ENCODE data around the gene BPIFB3.

Gene BPIFB3, protein sequence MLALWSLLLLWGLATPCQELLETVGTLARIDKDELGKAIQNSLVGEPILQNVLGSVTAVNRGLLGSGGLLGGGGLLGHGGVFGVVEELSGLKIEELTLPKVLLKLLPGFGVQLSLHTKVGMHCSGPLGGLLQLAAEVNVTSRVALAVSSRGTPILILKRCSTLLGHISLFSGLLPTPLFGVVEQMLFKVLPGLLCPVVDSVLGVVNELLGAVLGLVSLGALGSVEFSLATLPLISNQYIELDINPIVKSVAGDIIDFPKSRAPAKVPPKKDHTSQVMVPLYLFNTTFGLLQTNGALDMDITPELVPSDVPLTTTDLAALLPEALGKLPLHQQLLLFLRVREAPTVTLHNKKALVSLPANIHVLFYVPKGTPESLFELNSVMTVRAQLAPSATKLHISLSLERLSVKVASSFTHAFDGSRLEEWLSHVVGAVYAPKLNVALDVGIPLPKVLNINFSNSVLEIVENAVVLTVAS
- 0 reads per million in 2 experiments for total RNA-seq

DNA sequence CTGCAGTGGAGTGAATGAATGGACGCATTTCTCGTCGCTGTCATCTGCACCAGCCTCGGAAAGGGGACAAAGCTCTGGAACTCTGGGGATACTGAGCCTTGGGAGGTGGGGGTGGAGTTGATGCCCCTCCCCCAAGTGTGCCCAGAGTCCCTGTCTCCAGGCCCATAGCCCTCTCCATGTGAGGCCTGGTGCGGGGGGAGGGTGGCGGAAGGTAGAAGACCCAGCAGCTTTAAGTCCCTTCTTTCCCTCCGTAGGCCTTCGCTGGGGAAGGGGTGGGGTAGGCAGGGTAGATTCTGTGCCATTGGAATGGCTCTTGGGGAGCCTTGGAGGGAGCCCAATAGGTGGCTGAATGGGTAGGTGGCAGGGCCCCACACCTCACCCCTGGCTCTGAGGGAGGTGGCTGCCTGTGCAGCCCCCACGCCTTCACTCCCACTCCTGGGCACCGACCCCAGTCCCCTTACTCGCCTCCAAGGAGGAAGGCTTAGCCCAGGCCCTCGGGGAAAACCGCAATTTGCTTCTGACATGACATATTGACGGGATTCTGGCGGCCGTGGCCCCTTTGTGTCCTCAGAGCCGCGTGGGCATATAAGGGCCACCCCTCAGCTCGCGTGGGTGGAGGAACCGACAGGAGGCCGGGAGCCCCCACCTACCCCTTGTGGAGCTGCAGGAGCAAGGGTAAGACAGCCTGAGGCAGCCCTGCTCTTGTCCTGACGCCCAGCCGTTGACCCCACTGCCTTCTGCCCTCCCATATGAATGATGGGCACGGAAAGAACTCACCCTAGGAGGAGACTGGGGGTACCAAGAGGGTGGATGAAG is at the start of gene BPIFB3:
TSS of gene BPIFB3 (plus strand) at position 613 of the 816 bp plus-strand sequence. CDS start 1,533 bp downstream, outside the sequence.
- DNase-seq (ENCODE audit: low read depth) = no peak

DNA sequence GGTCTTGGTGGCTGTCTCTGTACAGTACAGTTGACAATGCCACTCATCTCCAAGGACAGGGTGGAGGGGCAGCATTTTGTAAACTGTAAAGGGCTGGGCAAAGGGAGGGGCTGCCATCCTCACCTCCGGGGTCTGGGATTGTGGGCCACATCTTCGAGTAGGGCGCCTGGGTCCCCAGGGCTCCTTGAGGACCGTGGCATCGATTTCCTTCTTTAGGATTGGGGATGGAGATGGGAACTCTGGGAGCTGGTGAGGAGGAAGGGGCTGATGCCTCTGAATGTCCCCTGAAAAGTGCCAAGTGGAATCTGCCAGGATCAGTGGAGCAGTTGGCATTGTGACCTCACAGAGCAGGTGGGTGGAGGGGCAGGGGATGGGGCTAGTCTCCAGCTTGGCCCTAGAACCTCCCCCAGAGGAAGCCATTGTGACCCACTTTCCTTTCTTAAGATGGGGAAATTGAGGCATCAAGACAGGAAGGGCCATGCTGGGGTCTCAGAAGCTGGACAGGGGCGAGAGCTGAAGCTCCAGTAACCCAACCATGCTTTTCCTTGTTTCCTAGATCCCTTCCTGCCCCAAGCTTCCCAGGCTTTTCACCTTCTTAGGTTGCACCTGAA is 49.5 kb upstream of the BPIFB3 start, which contains the start of gene SUN5:
TSS of gene SUN5 (minus strand) at position 293 of the 611 bp plus-strand sequence. CDS start at position 200, 93 bp downstream.
- no peak for DNase-seq (ENCODE audit: low read depth)

DNA sequence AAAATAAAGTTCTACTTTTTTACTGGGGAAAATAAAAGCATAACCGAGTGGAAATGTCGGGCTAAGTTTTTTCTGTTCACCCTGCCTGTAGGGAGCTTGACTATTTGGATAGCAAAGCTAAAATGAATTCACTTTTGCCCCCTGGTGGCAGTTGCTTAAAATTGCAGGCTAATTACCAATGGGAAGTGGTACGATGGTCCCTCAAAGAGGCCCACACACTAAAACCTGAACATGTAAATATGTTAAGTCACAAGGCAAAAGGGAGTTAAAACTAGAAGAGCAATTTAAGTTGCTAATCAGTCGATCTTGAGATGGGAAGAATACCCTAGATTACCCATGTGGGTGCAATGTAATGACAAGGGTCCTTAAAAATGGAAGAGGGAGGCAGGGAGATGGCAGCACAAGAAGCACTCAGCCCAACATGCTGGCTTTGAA is 48.6 kb upstream of the BPIFB3 start:
- DNase-seq (ENCODE audit: low read depth) = no peak

DNA sequence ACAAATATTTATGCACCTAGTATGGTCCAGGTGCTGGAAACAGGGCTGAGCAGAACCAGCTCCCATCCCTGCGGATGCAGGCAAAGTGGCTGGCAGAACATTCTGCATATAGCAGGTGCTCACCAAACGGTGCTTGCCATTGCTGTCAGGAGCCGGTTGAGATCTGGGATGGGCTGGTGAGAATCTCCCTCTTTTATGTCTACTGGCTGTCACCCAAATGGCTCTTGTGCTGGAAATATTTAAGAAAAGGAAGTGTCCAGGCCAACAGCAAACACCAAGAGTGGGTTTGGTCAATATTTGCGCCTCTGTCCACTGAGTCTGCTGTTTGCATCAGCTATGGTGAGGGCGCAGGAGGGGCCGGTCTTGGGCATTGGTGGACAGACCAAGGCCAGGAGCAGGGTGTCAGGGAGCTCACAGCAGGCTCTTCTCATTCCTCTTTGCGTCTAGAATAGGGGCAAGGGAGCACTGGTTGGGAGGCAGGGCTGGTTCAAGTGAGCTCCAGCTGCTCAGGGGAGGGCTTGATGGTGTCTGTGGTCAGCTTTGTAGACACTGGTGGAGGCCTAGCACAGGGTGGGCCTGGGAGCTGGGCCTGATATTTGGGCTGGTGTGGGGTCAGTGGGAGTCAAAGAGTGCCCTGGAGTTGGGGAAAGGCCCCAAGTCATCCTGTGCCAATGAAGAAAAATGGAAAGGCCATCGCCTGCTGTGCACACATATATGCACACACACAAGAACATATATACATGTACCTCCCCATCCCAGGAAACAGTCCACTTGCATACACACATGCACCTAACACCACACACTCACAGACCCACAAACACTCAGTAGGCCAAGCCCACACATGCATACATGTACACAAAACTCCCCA is 47.6 kb upstream of the BPIFB3 start:
- DNase-seq (ENCODE audit: low read depth) = no peak

DNA sequence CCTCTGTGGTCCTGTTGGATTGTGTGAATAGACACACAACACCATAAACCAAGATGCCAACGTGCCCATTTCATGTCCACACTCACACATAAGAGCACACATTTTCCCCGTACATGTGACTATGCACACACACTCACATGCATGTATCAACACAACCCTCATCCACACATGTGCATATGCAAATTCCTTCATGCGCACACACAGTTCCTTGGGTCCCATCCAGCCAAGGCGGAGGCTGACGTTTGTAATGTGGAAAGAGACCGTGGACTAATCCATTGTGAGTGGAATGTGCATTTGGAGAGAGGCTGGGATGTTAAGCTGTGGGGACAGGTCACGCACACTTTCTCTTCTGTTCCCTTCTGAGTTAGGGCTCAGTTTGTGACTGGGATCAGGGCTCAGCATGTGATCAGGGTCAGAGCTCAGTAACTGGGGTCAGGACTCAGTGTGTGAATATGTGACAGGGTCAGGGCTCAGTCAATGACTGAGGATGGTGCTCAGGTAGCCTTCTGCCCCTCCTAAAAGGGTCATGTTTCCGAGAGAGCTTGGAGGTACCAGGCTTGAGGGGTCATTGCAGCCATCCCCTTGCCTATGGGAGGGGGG is 46.8 kb upstream of the BPIFB3 start:
- DNase-seq (ENCODE audit: low read depth) = no peak

DNA sequence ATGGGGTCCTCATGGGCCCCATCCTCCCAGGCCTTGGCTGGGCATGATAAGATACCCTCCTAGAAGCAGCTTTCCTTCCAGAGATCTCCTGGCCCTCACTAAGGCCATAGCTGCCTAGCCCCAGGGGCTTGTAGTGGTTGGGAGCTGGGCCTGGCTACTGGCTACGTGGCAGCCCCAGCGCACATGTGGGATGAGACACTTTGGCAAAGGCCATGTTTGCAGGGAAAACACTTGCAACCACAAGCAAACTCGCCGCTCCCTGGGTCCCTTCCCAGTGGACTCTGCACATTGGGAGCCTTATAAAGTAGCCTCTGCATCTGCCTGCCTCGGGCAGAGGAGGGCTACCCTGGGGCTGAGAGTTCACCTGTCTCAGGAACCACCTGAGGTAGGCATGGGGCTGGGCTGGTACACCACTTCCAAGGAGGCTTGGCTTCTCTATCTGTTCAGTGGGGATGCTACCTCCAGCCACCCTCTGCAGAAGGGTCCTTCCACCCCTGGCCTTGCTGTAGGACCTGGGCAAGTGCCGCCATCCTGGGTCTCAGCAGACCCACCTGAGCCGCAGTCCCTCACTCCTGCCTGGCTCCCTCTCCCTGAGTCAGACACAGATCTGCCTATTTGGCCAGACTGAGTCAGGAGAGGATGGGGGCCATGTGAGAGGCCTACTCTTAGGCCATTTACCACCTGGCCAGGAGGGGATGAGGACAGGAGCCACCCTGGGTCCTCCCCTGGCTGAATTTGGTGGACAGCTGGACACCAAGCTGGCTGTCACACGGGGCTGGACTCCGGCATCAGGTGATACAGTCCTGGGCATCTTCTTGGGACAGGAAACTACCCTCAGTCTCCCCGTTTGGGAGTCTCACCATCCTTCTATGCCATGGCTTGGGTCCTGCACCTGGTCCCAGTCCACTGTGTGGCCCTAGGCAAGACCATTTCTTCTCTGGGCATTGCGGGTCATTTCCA is 46.0 kb upstream of the BPIFB3 start, which contains the start of gene BPIFB2:
TSS of gene BPIFB2 (plus strand) at position 329 of the 960 bp plus-strand sequence. CDS start 871 bp downstream, outside the sequence.
- DNase-seq (ENCODE audit: low read depth) = no peak

DNA sequence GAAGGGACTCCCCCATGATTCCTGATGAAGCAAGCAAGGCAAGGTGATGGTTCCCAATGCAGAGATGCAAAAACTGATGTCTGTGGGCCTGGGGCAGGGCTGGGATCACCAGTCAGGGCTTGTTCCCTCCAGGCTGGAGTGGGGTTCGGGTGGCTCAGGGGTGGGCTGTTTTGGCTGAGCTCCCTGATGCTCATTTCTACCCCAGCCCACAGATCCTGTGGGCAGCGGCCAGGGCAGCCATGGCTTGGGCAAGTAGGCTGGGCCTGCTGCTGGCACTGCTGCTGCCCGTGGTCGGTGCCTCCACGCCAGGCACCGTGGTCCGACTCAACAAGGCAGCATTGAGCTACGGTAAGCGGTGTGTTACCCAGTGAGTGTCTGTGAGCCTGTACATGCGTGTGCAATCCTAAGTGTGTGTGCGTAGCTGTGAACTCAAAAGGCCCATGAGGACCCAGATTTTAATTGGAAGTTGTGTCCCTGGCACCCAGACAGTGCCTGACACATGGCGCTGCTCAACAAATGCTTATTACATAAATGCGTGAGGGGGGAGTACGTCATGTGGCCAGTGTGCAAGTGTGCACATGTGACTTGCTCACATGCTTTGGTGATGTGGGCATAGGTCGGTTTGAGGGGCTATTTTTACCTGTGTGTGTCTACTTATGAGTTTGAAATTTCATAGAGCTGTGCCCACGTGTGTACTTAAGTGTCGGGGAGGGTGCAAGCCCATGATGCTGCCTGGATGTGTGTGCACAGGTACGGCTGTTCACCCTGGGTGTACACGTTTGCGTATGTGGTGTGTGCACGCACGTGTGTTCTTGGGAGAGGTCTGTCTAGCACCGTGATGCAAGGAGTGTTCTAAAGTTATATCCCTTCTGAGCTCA is 45.1 kb upstream of the BPIFB3 start:
- no peak for DNase-seq (ENCODE audit: low read depth)

DNA sequence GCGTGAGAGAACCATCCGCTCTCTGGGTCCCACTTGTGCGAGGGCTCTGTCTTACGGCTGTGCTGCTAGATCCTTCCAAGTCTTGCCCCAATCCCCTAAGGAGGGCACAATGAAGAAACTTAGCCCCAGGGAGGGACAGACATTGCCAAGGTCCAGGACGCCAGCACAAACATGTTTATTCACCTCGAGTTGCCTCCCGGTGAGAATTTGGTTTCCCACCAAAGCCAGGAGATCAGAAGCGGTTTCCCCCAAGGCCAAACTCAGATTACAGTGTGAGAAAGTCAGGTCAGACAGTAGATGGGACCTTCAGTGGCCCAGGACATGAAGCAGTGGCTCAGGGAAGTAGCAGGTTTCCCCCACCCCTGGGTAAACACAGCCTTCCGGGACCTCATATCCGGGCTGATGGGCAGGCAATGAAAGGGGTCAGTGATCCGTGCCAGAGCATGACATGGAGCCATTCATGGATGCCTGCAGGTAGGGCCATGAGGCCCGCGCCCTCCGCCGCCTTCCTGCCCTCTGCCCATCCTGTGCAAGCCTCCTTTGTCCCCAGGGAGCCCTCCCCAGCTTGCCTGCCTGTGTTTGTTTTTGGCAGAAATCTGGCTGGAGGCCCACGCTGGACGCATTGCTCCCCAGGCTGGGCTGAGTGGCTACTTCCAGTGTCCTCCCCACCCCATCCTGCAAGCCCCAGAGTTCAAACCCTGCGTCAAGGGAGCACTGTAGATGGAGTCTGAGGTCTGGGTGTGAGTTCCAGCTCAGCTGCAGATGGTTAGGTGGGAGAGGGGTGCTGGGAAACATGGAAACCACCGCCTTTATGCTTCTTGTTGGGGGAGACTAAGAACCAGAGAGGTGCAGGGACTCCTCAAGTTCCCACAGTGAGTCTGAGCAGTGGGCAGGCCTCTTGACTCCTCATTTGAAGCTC is 44.2 kb upstream of the BPIFB3 start:
- DNase-seq (ENCODE audit: low read depth) = no peak

DNA sequence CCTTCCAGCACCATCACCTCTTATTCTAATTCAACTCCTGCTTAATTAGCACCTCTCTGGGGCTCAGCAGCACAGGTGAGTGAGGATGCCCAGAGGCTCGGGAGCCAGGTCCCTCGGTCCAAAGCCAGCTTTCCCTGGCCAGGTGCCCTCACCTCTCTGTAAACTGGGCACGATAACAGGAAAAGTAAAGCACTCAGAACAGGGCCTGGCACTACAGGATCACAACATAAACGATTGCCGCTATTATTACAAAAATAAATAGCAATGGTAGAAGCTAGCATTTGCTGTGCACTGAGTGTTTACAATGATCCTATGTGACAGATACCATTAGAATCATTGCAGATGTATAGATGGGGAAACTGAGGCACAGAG is 43.6 kb upstream of the BPIFB3 start:
- no peak for DNase-seq (ENCODE audit: low read depth)

DNA sequence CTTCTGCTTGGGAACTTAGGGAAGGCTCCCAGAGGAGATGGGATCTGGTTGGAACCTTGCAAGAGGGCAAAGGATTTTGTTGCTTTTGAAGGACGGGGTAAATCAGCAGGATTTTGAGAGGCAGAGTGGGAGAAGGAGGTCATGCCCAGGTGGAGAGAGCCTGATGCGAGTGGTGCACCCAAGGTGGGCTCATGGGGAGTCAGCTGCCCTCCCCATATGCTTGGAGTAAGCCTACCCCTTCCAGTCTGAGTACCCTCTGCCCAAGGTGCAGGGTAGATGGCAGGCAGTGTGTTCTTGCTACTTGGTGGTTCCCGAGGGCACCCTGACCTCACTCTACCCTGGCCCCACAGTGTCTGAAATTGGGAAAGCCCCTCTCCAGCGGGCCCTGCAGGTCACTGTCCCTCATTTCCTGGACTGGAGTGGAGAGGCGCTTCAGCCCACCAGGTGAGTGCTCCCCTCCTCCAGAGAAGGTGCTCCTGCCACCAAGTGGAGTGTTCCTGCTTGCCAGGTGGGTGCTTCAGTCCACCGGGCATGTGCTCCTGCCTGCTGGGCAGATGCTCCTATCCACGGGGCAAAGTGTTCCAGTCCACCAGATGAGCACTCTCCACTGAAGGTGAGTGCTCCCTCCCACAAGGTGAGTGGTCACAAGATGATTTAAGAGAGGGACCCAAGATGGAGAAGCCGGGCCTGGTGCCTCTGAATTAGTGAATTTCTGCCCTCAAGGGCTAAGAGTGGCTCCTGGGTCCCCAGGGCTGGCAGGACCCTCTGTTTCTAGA is 42.8 kb upstream of the BPIFB3 start:
- DNase-seq (ENCODE audit: low read depth) = no peak

DNA sequence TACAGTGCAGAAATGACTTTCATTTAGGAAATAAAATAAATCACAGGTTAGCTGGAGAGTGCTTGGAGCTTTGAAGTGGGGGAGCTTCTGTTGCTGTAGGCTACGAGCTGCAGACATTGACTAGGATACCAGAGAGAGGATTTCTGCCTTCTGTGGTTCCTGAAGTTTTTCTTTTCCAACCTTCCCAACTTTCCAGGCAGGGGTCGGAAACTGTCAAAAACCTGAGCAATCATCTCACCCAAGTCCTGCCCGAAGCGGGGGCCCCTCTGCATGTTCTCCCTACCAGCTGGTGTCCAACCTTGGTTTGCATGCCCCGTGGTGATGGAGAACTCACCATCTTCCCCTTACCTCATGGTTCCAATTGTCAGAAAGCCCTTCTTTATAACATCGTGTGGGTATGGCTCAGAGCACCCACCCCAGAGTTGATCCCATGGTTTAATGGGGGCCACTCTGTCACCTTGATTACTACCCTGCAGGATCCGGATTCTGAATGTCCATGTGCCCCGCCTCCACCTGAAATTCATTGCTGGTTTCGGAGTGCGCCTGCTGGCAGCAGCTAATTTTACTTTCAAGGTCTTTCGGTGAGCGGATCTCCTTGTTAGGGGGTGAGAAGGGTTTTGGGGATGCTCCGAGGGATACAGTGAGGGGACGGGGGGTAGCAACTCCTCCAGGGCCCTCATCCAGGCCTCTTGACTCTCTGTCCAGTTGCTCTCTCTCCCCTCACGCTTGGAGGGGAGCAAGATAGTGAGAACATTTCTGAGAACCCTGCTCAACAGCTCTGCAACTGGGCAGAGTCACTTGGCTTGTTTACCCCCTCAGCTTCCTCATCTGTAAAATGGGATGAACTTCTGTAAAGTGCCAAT is 41.1 kb upstream of the BPIFB3 start:
- no peak for DNase-seq (ENCODE audit: low read depth)

DNA sequence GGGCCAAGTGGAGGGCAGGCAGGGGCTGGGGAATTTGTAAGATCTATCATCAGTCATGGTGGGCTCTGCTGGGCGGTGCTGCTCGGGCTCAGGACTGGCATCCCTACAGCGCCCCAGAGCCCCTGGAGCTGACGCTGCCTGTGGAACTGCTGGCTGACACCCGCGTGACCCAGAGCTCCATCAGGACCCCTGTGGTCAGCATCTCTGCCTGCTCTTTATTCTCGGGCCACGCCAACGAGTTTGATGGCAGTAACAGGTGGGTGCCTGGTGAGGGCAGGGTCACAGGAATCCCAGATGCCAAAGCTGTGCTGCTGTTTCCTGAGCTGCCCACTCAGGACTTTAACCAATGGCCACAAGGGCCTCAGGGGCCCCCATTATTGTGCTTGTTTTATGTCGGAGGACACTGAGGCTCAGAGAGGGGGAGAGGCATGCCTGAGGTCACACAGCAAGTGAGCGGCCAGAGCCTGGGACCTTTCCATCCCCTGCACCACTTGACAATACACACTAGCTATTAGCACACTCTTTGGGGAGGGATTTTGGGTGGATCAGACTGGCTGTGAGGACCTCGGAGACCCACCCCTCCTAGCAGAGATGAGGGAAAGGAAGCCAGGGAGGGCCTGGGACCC is 39.9 kb upstream of the BPIFB3 start:
- DNase-seq (ENCODE audit: low read depth) = no peak

DNA sequence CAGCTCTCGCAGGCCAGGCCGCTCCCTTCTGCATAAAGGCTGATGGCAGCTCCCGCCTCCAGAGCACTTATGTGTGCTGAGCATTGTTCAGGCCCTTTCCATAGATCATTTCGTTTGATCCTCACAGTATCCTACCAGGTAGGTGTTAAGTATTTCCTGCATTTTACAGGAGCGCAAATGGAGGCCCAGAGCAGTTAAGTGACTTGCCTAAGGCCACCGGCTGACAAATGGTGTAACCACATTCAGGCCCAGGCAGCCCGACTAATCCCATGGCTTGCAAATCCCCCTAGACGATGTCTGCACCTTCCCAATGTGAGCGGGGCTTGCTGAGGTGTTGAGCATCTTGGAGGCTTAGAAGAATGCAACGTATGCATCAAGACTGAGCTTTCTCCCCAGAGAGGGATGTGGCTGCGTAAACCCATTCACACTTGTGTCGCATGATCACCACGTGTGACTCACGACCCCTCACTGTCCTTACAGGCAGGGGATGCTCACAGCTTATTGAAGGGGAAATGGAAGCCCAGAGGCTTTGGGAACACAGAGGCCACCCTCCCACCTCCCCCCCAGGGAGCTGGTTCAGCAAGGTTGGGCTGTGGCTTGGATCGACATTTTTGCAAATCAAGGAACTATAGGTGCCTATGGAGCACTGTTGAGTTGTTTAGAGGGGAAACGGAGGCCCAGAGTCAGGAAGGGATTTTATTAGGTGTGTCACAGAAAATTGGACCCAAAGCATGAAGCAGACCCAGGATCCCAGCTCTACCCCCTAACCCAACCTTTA is 39.2 kb upstream of the BPIFB3 start:
- no peak for DNase-seq (ENCODE audit: low read depth)

DNA sequence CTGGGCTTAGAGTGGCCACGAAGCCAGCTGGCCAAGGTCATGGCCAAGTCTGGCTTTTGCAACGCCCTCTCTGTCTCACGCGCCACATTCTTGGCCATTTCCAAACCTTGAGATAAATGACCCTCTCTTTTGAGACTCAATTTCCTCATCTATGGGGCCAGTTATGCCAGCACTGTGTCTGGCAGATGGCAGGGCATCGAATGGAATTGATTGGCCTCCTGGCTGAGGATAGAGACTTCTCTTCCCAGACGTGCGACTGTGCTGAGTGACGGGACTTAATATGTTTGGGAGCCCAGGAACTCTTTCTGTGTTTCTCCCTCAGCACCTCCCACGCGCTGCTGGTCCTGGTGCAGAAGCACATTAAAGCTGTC is 38.6 kb upstream of the BPIFB3 start:
- no peak for DNase-seq (ENCODE audit: low read depth)
